CD14-positive monocyte (primary cell): Measurements from ENCODE around the gene PCDHGA8. TPM values are rescaled to one million over a fixed set of nuclear protein-coding genes. Genes with fewer than 3 reads are reported as not detected.
A peak's percentile ranks its signal among the peaks of the same experiment; 100 is the strongest.

ENCODE experiments used
- DNase-seq, 3 donors: peaks; one replicate each; pipeline ENCODE4 v3.0.0-alpha.2; 2011 to 2022
- H2AFZ ChIP-seq: 2 replicates; pipeline ENCODE4 v1.6.0; 2012; ENCODE audit warnings: mild to moderate bottlenecking, low read depth, low read length, inconsistent platforms; ENCODE audit not compliant: insufficient read depth, poor library complexity, severe bottlenecking
- H3K27ac ChIP-seq, 2 donors: 1 replicate in 1 of 2; 2 replicates in 1 of 2; pipeline ENCODE4 v1.5.1; 2012 to 2013; ENCODE audit warnings: low read length in 2 of 2, control low read depth in 1 of 2, inconsistent platforms in 1 of 2, low read depth in 1 of 2, mild to moderate bottlenecking in 1 of 2
- H3K27me3 ChIP-seq, 2 donors: one replicate each; pipeline versions ENCODE4 v1.6.0 to v1.6.1; 2011 to 2013; ENCODE audit warnings: low read length in 2 of 2; ENCODE audit not compliant: control insufficient read depth in 2 of 2, insufficient read depth in 2 of 2
- H3K36me3 ChIP-seq, 2 donors: replicated peaks in 1 of 2; 1 replicate in 1 of 2; 2 replicates in 1 of 2; pipeline versions ENCODE4 v1.5.1 to v1.6.1; 2012 to 2013; ENCODE audit warnings: low read length in 2 of 2, control low read depth in 1 of 2, inconsistent platforms in 1 of 2, mild to moderate bottlenecking in 1 of 2; ENCODE audit not compliant: insufficient read depth in 2 of 2, control insufficient read depth in 1 of 2
- H3K4me1 ChIP-seq, 2 donors: 1 replicate in 1 of 2; 2 replicates in 1 of 2; pipeline versions ENCODE4 v1.5.1 to v1.6.1; 2012 to 2013; ENCODE audit warnings: low read length in 2 of 2, control low read depth in 1 of 2, inconsistent platforms in 1 of 2, mild to moderate bottlenecking in 1 of 2, moderate library complexity in 1 of 2; ENCODE audit not compliant: insufficient read depth in 2 of 2, control insufficient read depth in 1 of 2
- H3K4me2 ChIP-seq: replicated peaks from 2 replicates; pipeline ENCODE3; 2012; ENCODE audit warnings: low read length, moderate library complexity, mild to moderate bottlenecking; ENCODE audit not compliant: poor library complexity, severe bottlenecking; ENCODE audit errors: extremely low read depth
- H3K4me3 ChIP-seq, 3 experiments: fragments of 200-600 bp in 1 of 3; sonication (generic) in 1 of 3; replicated peaks in 1 of 3; 1 replicate in 2 of 3; 2 replicates in 1 of 3; pipeline ENCODE4 v1.5.1; 2011 to 2013; ENCODE audit warnings: low read length in 3 of 3, mild to moderate bottlenecking in 3 of 3, control low read depth in 2 of 3, low read depth in 2 of 3, inconsistent platforms in 1 of 3, moderate library complexity in 1 of 3
- H3K79me2 ChIP-seq: 2 replicates; pipeline ENCODE4 v1.6.0; 2012; ENCODE audit warnings: mild to moderate bottlenecking, control low read depth, inconsistent platforms, low read length, moderate library complexity; ENCODE audit not compliant: insufficient read depth
- H3K9ac ChIP-seq: 2 replicates; pipeline ENCODE4 v1.6.0; 2017; ENCODE audit warnings: low read length, mild to moderate bottlenecking; ENCODE audit not compliant: insufficient read depth, poor library complexity, severe bottlenecking
- H3K9me3 ChIP-seq, 2 donors: replicated peaks in 1 of 2; 1 replicate in 1 of 2; 2 replicates in 1 of 2; pipeline versions ENCODE4 v1.5.1 to v1.6.1; 2012 to 2013; ENCODE audit warnings: low read length in 2 of 2, control low read depth in 1 of 2; ENCODE audit not compliant: control insufficient read depth in 1 of 2, insufficient read depth in 1 of 2
- H4K20me1 ChIP-seq: 2 replicates; pipeline ENCODE4 v1.6.0; 2012; ENCODE audit warnings: mild to moderate bottlenecking, low read length, control low read depth, moderate library complexity; ENCODE audit not compliant: insufficient read depth
- H3K27ac Mint-ChIP-seq, 7 donors: one replicate each; pipeline ENCODE4 v1.8.0; 2020; ENCODE audit warnings: mild to moderate bottlenecking in 7 of 7, mixed read lengths in 7 of 7, moderate library complexity in 6 of 7, inconsistent platforms in 2 of 7
- H3K27me3 Mint-ChIP-seq, 3 donors: one replicate each; pipeline ENCODE4 v1.8.0; 2021 to 2022; ENCODE audit warnings: low read depth in 3 of 3, mild to moderate bottlenecking in 3 of 3, mixed read lengths in 3 of 3, moderate library complexity in 3 of 3, inconsistent platforms in 1 of 3
- H3K36me3 Mint-ChIP-seq, 2 donors: one replicate each; pipeline ENCODE4 v1.8.0; 2020; ENCODE audit warnings: mixed read lengths in 2 of 2, inconsistent platforms in 1 of 2, mild to moderate bottlenecking in 1 of 2
- H3K4me1 Mint-ChIP-seq: one replicate; pipeline ENCODE4 v1.8.0; 2020; ENCODE audit warnings: mild to moderate bottlenecking, mixed read lengths
- H3K4me3 Mint-ChIP-seq, 2 donors: one replicate each; pipeline ENCODE4 v1.8.0; 2020; ENCODE audit warnings: mild to moderate bottlenecking in 2 of 2, mixed read lengths in 2 of 2, moderate library complexity in 1 of 2
- H3K9me3 Mint-ChIP-seq, 7 donors: one replicate each; pipeline ENCODE4 v1.8.0; 2020 to 2022; ENCODE audit warnings: mixed read lengths in 7 of 7, mild to moderate bottlenecking in 6 of 7, moderate library complexity in 6 of 7, inconsistent platforms in 2 of 7
- CTCF ChIP-seq: fragments of 200-600 bp; IDR thresholded peaks from one replicate; pipeline ENCODE4 v1.8.0; 2022; ENCODE audit warnings: antibody characterized with exemption, mild to moderate bottlenecking
- WGBS: methylation state at CpG from one replicate; pipeline ENCODE4 v1.1.5; 2013; ENCODE audit warnings: missing lambda C conversion rate; ENCODE audit not compliant: insufficient coverage; 5-methylcytosine and 5-hydroxymethylcytosine counted together
- intact Hi-C, 2 donors: fragments of 100-400 bp; cut with micrococcal nuclease; formaldehyde crosslinking; loops; one replicate each; pipeline versions ENCODE4 v1.15.0 to v1.15.1; 2023
- polyA plus RNA-seq, 3 donors: library from polyadenylated mRNA; depleted of rRNA in 1 of 3; unstranded in 2 of 3; stranded (reverse) in 1 of 3; fragments of 300-500 nt in 2 of 3; fragments of >200 nt in 1 of 3; fragmentation: Illumina TruSeq in 2 of 3; gene quantifications; 1 replicate in 2 of 3; 2 replicates in 1 of 3; pipeline ENCODE4 v1.2.3, GENCODE V29; 2012 to 2021

The PCDHGA8 gene
- polyA plus RNA-seq, 3 donors: not detected

GRCh38 chr5:141409598-141410306, 17.3 kb downstream of the PCDHGA8 start:
- Histone ChIP-seq H3K27ac (no peak overlapping the region), H3K79me2 (no peaks in the 10 kb centered on the region), H4K20me1 (no peaks in the 10 kb centered on the region), H3K9me3 (peaks cover 32 to 56% of the 10 kb centered on the region in 2 donors), H2AFZ (no peak overlapping the region), H3K4me1 (peaks cover 11 to 17% of the 10 kb centered on the region in 2 donors), H3K36me3 (no peaks in the 10 kb centered on the region), H3K4me3 (no peak overlapping the region), H3K27me3 (peaks cover 77 to 98% of the 10 kb centered on the region in 2 donors), H3K4me2 (no peak overlapping the region), H3K9ac (no peak overlapping the region)
- peak overlapping the region in 1 of 2 donors; percentile 92 for H3K4me3 Mint-ChIP-seq
- peaks cover 18% of the 10 kb centered on the region for H3K4me1 Mint-ChIP-seq
- H3K9me3 Mint-ChIP-seq: peaks cover 21 to 68% (median 53%) of the 10 kb centered on the region in 7 donors
- TF ChIP-seq CTCF: no peak
- no peak for DNase-seq
- H3K27me3 Mint-ChIP-seq: peaks cover 76 to 95% (median 91%) of the 10 kb centered on the region in 3 donors
- 30% methylated on average over 60 of the region's 64 CpGs for WGBS
- H3K27ac Mint-ChIP-seq: no peak overlapping the region
- intact Hi-C loops: loop anchor here (5.0 kb wide), 2 partner anchors 113 to 153 kb away; no protein-coding TSS in a partner anchor
- H3K36me3 Mint-ChIP-seq: peaks cover 15 to 16% of the 10 kb centered on the region in 2 donors

GRCh38 chr5:141411575-141411974, 19.1 kb downstream of the PCDHGA8 start:
- Histone ChIP-seq H3K9ac (no peak overlapping the region), H3K79me2 (no peaks in the 10 kb centered on the region), H3K27me3 (peaks cover 83 to 100% of the 10 kb centered on the region in 2 donors), H3K36me3 (no peaks in the 10 kb centered on the region), H4K20me1 (no peaks in the 10 kb centered on the region), H3K9me3 (peaks cover 32 to 60% of the 10 kb centered on the region in 2 donors), H3K4me2 (no peak overlapping the region), H3K4me1 (peaks cover 11 to 17% of the 10 kb centered on the region in 2 donors), H3K27ac (no peak overlapping the region), H2AFZ (no peak overlapping the region), H3K4me3 (no peak overlapping the region)
- Mint-ChIP-seq H3K4me3 (peak overlapping the region in 1 of 2 donors; percentile 35), H3K27ac (no peak overlapping the region), H3K9me3 (peaks cover 21 to 64% (median 49%) of the 10 kb centered on the region in 7 donors), H3K4me1 (peaks cover 22% of the 10 kb centered on the region), H3K36me3 (peaks cover 18 to 21% of the 10 kb centered on the region in 2 donors), H3K27me3 (peaks cover 82 to 93% (median 87%) of the 10 kb centered on the region in 3 donors)
- no peak for TF ChIP-seq CTCF
- DNase-seq: no peak
- intact Hi-C loops: loop anchor here (5.0 kb wide), 2 partner anchors 111 to 151 kb away; no protein-coding TSS in a partner anchor
- 94% methylated on average over 2 of the region's 3 CpGs for WGBS
